Liver (tissue), 9 donors: ENCODE measurements around the gene CFAP99. TPM values are rescaled to one million over a fixed set of nuclear protein-coding genes. Genes with fewer than 3 reads are reported as not detected.

Experiments used
- DNase-seq: peaks from one replicate; pipeline ENCODE4 v3.0.0-alpha.2; 2017; ENCODE audit warnings: low spot score
- H3K27ac ChIP-seq, 2 donors: one replicate each; pipeline ENCODE4 v1.7.0; 2013; ENCODE audit warnings: inconsistent platforms in 2 of 2, low read length in 2 of 2, control low read depth in 1 of 2, low read depth in 1 of 2, mild to moderate bottlenecking in 1 of 2
- H3K27me3 ChIP-seq, 4 donors: one replicate each; pipeline versions ENCODE4 v1.6.1 to v1.7.0; 2013; ENCODE audit warnings: low read length in 3 of 4, inconsistent platforms in 1 of 4, mild to moderate bottlenecking in 1 of 4, moderate library complexity in 1 of 4; ENCODE audit not compliant: control insufficient read depth in 4 of 4, insufficient read depth in 4 of 4
- H3K36me3 ChIP-seq, 4 donors: one replicate each; pipeline versions ENCODE4 v1.6.1 to v1.7.0; 2013; ENCODE audit warnings: low read length in 3 of 4, mild to moderate bottlenecking in 3 of 4, low read depth in 1 of 4, moderate library complexity in 1 of 4; ENCODE audit not compliant: control insufficient read depth in 4 of 4, insufficient read depth in 3 of 4
- H3K4me1 ChIP-seq, 4 donors: one replicate each; pipeline versions ENCODE4 v1.6.1 to v1.7.0; 2013; ENCODE audit warnings: low read length in 3 of 4, mild to moderate bottlenecking in 3 of 4, moderate library complexity in 1 of 4; ENCODE audit not compliant: control insufficient read depth in 4 of 4, insufficient read depth in 4 of 4
- H3K4me3 ChIP-seq, 3 donors: one replicate each; pipeline versions ENCODE4 v1.6.1 to v1.7.0; 2013; ENCODE audit warnings: low read length in 3 of 3, control low read depth in 1 of 3, low read depth in 1 of 3, mild to moderate bottlenecking in 1 of 3
- H3K9ac ChIP-seq, 2 donors: one replicate each; pipeline ENCODE4 v1.7.0; 2013; ENCODE audit warnings: low read length in 2 of 2, mild to moderate bottlenecking in 2 of 2, moderate library complexity in 2 of 2, control low read depth in 1 of 2, low read depth in 1 of 2
- H3K9me3 ChIP-seq, 4 donors: one replicate each; pipeline versions ENCODE4 v1.6.1 to v1.7.0; 2013; ENCODE audit warnings: low read length in 3 of 4; ENCODE audit not compliant: control insufficient read depth in 4 of 4
- CTCF ChIP-seq: fragments of 150-350 bp; IDR thresholded peaks from 2 replicates; pipeline ENCODE4 v1.5.1; 2017; ENCODE audit warnings: improper control_type of control experiment, low read depth, low read length; ENCODE audit not compliant: missing input control
- EGR1 ChIP-seq, 2 donors: IDR thresholded peaks; 2 replicates each; pipeline ENCODE4 v1.6.1; 2016 to 2018; ENCODE audit warnings: antibody characterized with exemption in 2 of 2, low read depth in 2 of 2
- FOXA1 ChIP-seq: IDR thresholded peaks from 2 replicates; pipeline ENCODE4 v1.6.1; 2016; ENCODE audit warnings: antibody characterized with exemption
- FOXA2 ChIP-seq: IDR thresholded peaks from 2 replicates; pipeline ENCODE4 v1.6.1; 2016; ENCODE audit warnings: antibody characterized with exemption
- GABPA ChIP-seq, 2 donors: IDR thresholded peaks in 1 of 2; conservative IDR thresholded peaks in 1 of 2; 2 replicates each; pipeline ENCODE4 v1.6.1; 2016; ENCODE audit warnings: antibody characterized with exemption in 2 of 2, mild to moderate bottlenecking in 1 of 2, moderate library complexity in 1 of 2
- HNF4A ChIP-seq, 2 donors: conservative IDR thresholded peaks; 2 replicates each; pipeline ENCODE4 v1.6.1; 2016; ENCODE audit warnings: antibody characterized with exemption in 2 of 2, mild to moderate bottlenecking in 2 of 2
- HNF4G ChIP-seq: IDR thresholded peaks from 2 replicates; pipeline ENCODE4 v1.6.1; 2016; ENCODE audit warnings: antibody characterized with exemption
- JUND ChIP-seq, 2 donors: IDR thresholded peaks; 2 replicates each; pipeline ENCODE4 v1.6.1; 2016; ENCODE audit warnings: antibody characterized with exemption in 2 of 2
- NR2F2 ChIP-seq: IDR thresholded peaks from 2 replicates; pipeline ENCODE4 v1.6.1; 2016; ENCODE audit warnings: antibody characterized with exemption
- RAD21 ChIP-seq, 2 donors: IDR thresholded peaks; 2 replicates each; pipeline ENCODE4 v1.6.1; 2016; ENCODE audit warnings: antibody characterized with exemption in 2 of 2, mild to moderate bottlenecking in 2 of 2
- RXRA ChIP-seq, 2 donors: IDR thresholded peaks; 2 replicates each; pipeline ENCODE4 v1.6.1; 2017 to 2018; ENCODE audit warnings: antibody characterized with exemption in 2 of 2, mild to moderate bottlenecking in 1 of 2
- SP1 ChIP-seq: IDR thresholded peaks from 2 replicates; pipeline ENCODE4 v1.6.1; 2018; ENCODE audit warnings: antibody characterized with exemption, mild to moderate bottlenecking
- TAF1 ChIP-seq: conservative IDR thresholded peaks from 2 replicates; pipeline ENCODE4 v1.6.1; 2016; ENCODE audit warnings: antibody characterized with exemption, mild to moderate bottlenecking
- YY1 ChIP-seq: IDR thresholded peaks from 2 replicates; pipeline ENCODE4 v1.6.1; 2016; ENCODE audit warnings: antibody characterized with exemption, mild to moderate bottlenecking
- WGBS: extraction: QIAGEN DNeasy Blood & Tissue Kit; methylation state at CpG from one replicate; pipeline ENCODE4 v1.1.7; 2013; 5-methylcytosine and 5-hydroxymethylcytosine counted together
- polyA plus RNA-seq, 2 donors: library from polyadenylated mRNA; stranded (reverse) in 1 of 2; unstranded in 1 of 2; fragments of 200-250 nt in 1 of 2; fragments of >200 nt in 1 of 2; fragmentation: Nextera tagmentation in 1 of 2; extraction: Ambion mirVana in 1 of 2; gene quantifications; one replicate each; pipeline versions ENCODE4 v1.2.1 to v1.2.3, GENCODE V29; 2013 to 2015
- total RNA-seq, 2 donors: library from RNA; depleted of rRNA; stranded (reverse); fragments of >200 nt; gene quantifications; one replicate each; pipeline ENCODE4 v1.2.3, GENCODE V29; 2014
- TF ChIP-seq, protein P1 (sequence below): IDR thresholded peaks from 2 replicates; pipeline ENCODE4 v1.6.1; 2016; ENCODE audit warnings: antibody characterized with exemption
- TF ChIP-seq, protein P2 (sequence below): IDR thresholded peaks from 2 replicates; pipeline ENCODE4 v1.6.1; 2016; ENCODE audit warnings: antibody characterized with exemption
- TF ChIP-seq, protein P3 (sequence below): IDR thresholded peaks from 2 replicates; pipeline ENCODE4 v1.6.1; 2016; ENCODE audit warnings: antibody characterized with exemption
- TF ChIP-seq, protein P4 (sequence below): IDR thresholded peaks from 2 replicates; pipeline ENCODE4 v1.6.1; 2016; ENCODE audit warnings: antibody characterized with exemption, mild to moderate bottlenecking
- donor health status: healthy.
- donor health status: healthy.
- donor health status: healthy.
- donor health status: healthy.
- donor health status: healthy.

CFAP99 gene
- total and polyA plus RNA-seq, 4 donors: 0.33 to 0.36 TPM; not detected in 2

GRCh38 chr4:2458546-2459491, 40.1 kb downstream of the CFAP99 start:
- no peaks in the 10 kb centered on the region for H3K9me3 ChIP-seq
- H3K27ac ChIP-seq: no peak overlapping the region
- DNase-seq: no peak
- no peak overlapping the region for H3K9ac ChIP-seq
- peaks cover 5 to 10% (median 8%) of the 10 kb centered on the region in 4 donors for H3K4me1 ChIP-seq
- H3K36me3 ChIP-seq: no peaks in the 10 kb centered on the region
- TF ChIP-seq NR2F2 (no peak), JUND (IDR thresholded peaks at IDR 0.05) (no peak), RXRA (IDR thresholded peaks at IDR 0.05) (no peak), FOXA2 (no peak), TAF1 (no peak), EGR1 (IDR thresholded peaks at IDR 0.05; ENCODE audit: low read depth in 2 of 2) (no peak)
- TF ChIP-seq, protein P1, sequence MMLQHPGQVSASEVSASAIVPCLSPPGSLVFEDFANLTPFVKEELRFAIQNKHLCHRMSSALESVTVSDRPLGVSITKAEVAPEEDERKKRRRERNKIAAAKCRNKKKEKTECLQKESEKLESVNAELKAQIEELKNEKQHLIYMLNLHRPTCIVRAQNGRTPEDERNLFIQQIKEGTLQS: no peak
- H3K27me3 ChIP-seq: no peaks in the 10 kb centered on the region
- WGBS: 90% methylated on average over 38 of the region's 38 CpGs
- H3K4me3 ChIP-seq: no peak overlapping the region

- WGBS: 96% methylated on average over 19 of the region's 19 CpGs
- Histone ChIP-seq H3K9ac (no peak overlapping the region), H3K27me3 (no peaks in the 10 kb centered on the region), H3K27ac (no peak overlapping the region), H3K4me3 (no peak overlapping the region), H3K9me3 (no peaks in the 10 kb centered on the region), H3K4me1 (peaks cover 5 to 10% (median 8%) of the 10 kb centered on the region in 4 donors), H3K36me3 (no peaks in the 10 kb centered on the region)
- no peak for DNase-seq
- TF ChIP-seq, protein P2, sequence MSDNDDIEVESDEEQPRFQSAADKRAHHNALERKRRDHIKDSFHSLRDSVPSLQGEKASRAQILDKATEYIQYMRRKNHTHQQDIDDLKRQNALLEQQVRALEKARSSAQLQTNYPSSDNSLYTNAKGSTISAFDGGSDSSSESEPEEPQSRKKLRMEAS: no peak
- TF ChIP-seq RAD21 (IDR thresholded peaks at IDR 0.05): no peak
- no peak for TF ChIP-seq EGR1 (IDR thresholded peaks at IDR 0.05; ENCODE audit: low read depth in 2 of 2)
- TF ChIP-seq FOXA2: no peak
- no peak for TF ChIP-seq CTCF
- TF ChIP-seq TAF1: no peak
- no peak for TF ChIP-seq FOXA1
- no peak for TF ChIP-seq NR2F2
- no peak for TF ChIP-seq JUND (IDR thresholded peaks at IDR 0.05)
- TF ChIP-seq RXRA (IDR thresholded peaks at IDR 0.05): no peak
- no peak for TF ChIP-seq YY1
- no peak for TF ChIP-seq HNF4A (conservative IDR thresholded peaks at IDR 0.05)
- TF ChIP-seq SP1: no peak
- TF ChIP-seq, protein P3, sequence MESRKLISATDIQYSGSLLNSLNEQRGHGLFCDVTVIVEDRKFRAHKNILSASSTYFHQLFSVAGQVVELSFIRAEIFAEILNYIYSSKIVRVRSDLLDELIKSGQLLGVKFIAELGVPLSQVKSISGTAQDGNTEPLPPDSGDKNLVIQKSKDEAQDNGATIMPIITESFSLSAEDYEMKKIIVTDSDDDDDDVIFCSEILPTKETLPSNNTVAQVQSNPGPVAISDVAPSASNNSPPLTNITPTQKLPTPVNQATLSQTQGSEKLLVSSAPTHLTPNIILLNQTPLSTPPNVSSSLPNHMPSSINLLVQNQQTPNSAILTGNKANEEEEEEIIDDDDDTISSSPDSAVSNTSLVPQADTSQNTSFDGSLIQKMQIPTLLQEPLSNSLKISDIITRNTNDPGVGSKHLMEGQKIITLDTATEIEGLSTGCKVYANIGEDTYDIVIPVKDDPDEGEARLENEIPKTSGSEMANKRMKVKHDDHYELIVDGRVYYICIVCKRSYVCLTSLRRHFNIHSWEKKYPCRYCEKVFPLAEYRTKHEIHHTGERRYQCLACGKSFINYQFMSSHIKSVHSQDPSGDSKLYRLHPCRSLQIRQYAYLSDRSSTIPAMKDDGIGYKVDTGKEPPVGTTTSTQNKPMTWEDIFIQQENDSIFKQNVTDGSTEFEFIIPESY: no peak
- TF ChIP-seq, protein P4, sequence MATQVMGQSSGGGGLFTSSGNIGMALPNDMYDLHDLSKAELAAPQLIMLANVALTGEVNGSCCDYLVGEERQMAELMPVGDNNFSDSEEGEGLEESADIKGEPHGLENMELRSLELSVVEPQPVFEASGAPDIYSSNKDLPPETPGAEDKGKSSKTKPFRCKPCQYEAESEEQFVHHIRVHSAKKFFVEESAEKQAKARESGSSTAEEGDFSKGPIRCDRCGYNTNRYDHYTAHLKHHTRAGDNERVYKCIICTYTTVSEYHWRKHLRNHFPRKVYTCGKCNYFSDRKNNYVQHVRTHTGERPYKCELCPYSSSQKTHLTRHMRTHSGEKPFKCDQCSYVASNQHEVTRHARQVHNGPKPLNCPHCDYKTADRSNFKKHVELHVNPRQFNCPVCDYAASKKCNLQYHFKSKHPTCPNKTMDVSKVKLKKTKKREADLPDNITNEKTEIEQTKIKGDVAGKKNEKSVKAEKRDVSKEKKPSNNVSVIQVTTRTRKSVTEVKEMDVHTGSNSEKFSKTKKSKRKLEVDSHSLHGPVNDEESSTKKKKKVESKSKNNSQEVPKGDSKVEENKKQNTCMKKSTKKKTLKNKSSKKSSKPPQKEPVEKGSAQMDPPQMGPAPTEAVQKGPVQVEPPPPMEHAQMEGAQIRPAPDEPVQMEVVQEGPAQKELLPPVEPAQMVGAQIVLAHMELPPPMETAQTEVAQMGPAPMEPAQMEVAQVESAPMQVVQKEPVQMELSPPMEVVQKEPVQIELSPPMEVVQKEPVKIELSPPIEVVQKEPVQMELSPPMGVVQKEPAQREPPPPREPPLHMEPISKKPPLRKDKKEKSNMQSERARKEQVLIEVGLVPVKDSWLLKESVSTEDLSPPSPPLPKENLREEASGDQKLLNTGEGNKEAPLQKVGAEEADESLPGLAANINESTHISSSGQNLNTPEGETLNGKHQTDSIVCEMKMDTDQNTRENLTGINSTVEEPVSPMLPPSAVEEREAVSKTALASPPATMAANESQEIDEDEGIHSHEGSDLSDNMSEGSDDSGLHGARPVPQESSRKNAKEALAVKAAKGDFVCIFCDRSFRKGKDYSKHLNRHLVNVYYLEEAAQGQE: no peak
- no peak for TF ChIP-seq HNF4G
- no peak for TF ChIP-seq GABPA (IDR thresholded peaks at IDR 0.05 in 1 of 2, conservative IDR thresholded peaks at IDR 0.05 in 1 of 2)
- TF ChIP-seq, protein P1: no peak
Measured at GRCh38 chr4:2459589-2460349, 41.0 kb downstream of the CFAP99 start.
